ENCODE data around the gene AGBL4. TPM values are rescaled to one million over a fixed set of nuclear protein-coding genes. Genes with fewer than 3 reads are reported as not detected.

Gene AGBL4
- total RNA-seq, 1 donor from 2014 or later = 0.39 TPM

GRCh38 chr1:48665708-48666407 is 1357.9 kb downstream of the AGBL4 start:
- peaks cover 36% of the 10 kb centered on the region for H3K27me3 Mint-ChIP-seq
- H3K4me3 Mint-ChIP-seq = no peak overlapping the region
- no peak overlapping the region for H3K27ac Mint-ChIP-seq
- H3K4me1 Mint-ChIP-seq (ENCODE audit: unreplicated experiment) = no peaks in the 10 kb centered on the region
- no peaks in the 10 kb centered on the region for H3K36me3 Mint-ChIP-seq
- DNase-seq (ENCODE audit: extremely low spot score, unreplicated experiment) = no peak
- TF ChIP-seq CTCF (conservative IDR thresholded peaks at IDR 0.05) = no peak
- no peaks in the 10 kb centered on the region for H3K9me3 Mint-ChIP-seq

GRCh38 chr1:48661726-48662463 is 1361.9 kb downstream of the AGBL4 start:
- Mint-ChIP-seq H3K27me3 (peaks cover 26% of the 10 kb centered on the region), H3K4me1 (ENCODE audit: unreplicated experiment) (no peaks in the 10 kb centered on the region), H3K27ac (no peak overlapping the region), H3K36me3 (no peaks in the 10 kb centered on the region), H3K9me3 (no peaks in the 10 kb centered on the region), H3K4me3 (no peak overlapping the region)
- no peak for TF ChIP-seq CTCF (conservative IDR thresholded peaks at IDR 0.05)
- no peak for DNase-seq (ENCODE audit: extremely low spot score, unreplicated experiment)

- H3K27ac Mint-ChIP-seq = no peak overlapping the region
- no peak for DNase-seq (ENCODE audit: extremely low spot score, unreplicated experiment)
- no peak overlapping the region for H3K4me3 Mint-ChIP-seq
- H3K36me3 Mint-ChIP-seq = no peaks in the 10 kb centered on the region
- no peak for TF ChIP-seq CTCF (conservative IDR thresholded peaks at IDR 0.05)
- H3K4me1 Mint-ChIP-seq (ENCODE audit: unreplicated experiment) = no peaks in the 10 kb centered on the region
- no peaks in the 10 kb centered on the region for H3K9me3 Mint-ChIP-seq
- peaks cover 37% of the 10 kb centered on the region for H3K27me3 Mint-ChIP-seq
Observed at GRCh38 chr1:48659801-48660200, 1364.0 kb downstream of the AGBL4 start.

- H3K4me3 Mint-ChIP-seq = no peak overlapping the region
- no peaks in the 10 kb centered on the region for H3K36me3 Mint-ChIP-seq
- H3K27ac Mint-ChIP-seq = no peak overlapping the region
- no peaks in the 10 kb centered on the region for H3K9me3 Mint-ChIP-seq
- no peaks in the 10 kb centered on the region for H3K4me1 Mint-ChIP-seq (ENCODE audit: unreplicated experiment)
- TF ChIP-seq CTCF (conservative IDR thresholded peaks at IDR 0.05) = no peak
- peaks cover 33% of the 10 kb centered on the region for H3K27me3 Mint-ChIP-seq
- DNase-seq (ENCODE audit: extremely low spot score, unreplicated experiment) = no peak
Observed at GRCh38 chr1:48657413-48657812, 1366.3 kb downstream of the AGBL4 start.

GRCh38 chr1:48654606-48655210 is 1369.0 kb downstream of the AGBL4 start:
- no peak for TF ChIP-seq CTCF (conservative IDR thresholded peaks at IDR 0.05)
- H3K27ac Mint-ChIP-seq = no peak overlapping the region
- H3K4me1 Mint-ChIP-seq (ENCODE audit: unreplicated experiment) = no peaks in the 10 kb centered on the region
- no peak overlapping the region for H3K4me3 Mint-ChIP-seq
- H3K36me3 Mint-ChIP-seq = no peaks in the 10 kb centered on the region
- H3K9me3 Mint-ChIP-seq = no peaks in the 10 kb centered on the region
- DNase-seq (ENCODE audit: extremely low spot score, unreplicated experiment) = no peak
- peaks cover 24% of the 10 kb centered on the region for H3K27me3 Mint-ChIP-seq
